ENCODE measurements around the gene BATF3.
"Not testable (repeated sequence)": the region's sequence is repeated elsewhere in the genome, so short reads cannot be mapped to it uniquely, and the experiment has no call there.

BATF3 gene

DNA sequence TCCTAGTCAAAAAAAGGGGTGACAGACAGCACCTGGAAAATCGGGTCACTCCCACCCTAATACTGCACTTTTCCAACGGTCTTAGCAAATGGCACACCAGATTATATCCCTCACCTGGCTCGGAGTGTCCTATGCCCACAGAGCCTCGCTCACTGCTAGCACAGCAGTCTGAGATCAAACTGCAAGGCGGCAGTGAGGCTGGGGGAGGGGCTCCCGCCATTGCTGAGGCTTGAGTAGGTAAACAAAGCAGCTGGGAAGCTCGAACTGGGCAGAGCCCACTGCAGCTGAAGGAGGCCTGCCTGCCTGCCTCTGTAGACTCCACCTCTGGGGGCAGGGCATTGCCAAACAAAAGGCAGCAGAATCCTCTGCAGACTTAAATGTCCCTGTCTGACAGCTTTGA lies 41.4 kb downstream of the BATF3 start:
- DNase-seq (ENCODE audit: low spot score), result not testable (repeated sequence)

DNA sequence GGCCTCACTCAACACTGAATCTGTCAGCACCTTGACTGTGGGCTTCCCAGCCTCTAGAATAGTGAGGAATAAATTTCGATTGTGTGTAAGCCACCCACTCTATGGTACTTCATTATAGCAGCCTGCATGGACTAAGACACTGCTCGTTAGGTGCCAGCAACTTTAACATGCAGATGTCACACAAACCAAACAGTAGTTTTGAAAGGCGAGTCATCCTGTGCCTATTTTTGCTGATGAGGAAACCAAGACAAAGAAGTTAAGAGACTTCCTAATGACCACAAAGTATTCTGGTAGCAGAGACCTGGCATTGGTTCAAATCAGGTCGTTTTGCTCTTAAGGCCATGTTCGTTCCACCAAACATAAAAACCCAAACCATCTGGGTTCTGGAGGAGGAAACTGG lies 42.9 kb downstream of the BATF3 start:
- no peak for DNase-seq (ENCODE audit: low spot score)

DNA sequence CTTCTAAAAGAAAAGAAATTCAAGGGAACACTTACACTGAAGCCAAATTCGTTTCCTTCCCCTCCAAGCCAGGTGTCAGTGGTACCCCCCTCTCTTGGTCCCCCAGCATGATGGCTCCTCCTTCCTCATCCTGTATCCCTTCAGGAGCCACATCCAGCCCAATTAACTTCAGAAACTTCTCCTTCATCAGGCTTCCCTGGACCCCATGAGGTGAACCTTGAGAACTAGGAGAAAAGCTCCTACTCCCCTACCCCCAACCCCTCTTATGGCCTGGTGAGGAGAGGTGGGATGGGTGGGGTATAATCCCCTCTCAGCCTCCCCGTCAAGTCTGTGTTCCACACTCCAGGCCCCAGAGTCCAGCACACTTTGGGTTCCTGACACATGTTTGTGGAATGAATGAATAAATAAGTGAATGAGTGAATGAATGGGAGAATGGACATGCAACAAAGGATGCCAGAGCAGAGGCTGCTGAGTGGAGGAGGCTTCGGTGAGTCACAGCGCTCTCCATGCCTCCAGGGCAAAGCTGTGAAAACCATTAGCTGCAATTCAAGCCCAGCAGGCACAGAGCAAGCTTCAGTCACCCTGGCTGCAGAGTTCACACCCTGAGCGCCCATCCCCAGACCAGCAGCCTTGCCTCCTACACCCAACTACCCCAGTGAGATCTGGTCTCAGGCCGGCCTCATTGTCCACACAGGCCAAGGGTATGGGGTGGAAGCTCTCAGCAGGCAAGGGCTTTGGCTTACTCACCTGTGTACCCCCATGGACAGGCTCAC lies 43.8 kb downstream of the BATF3 start:
- no peak for DNase-seq (ENCODE audit: low spot score)

DNA sequence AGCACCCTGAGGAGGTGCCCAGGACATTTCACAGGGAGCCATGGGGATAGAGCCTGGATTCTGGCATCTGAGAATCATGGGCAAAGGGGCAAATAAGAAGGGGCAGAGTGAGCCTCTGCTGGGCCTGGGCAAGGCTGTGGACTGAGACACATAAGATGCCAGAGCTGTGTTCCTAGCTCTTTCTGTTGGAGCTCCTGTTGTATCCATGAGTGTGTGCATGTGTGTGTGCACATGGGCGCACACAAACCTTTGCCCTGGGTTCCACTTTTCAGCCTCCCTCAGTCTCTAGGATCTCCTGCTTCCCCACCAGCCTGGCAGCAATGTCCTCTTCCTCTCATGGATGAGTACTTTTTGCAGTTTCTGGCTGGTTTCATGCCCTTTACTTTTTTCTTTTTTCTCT lies 47.0 kb downstream of the BATF3 start:
- DNase-seq (ENCODE audit: low spot score), result no peak

DNA sequence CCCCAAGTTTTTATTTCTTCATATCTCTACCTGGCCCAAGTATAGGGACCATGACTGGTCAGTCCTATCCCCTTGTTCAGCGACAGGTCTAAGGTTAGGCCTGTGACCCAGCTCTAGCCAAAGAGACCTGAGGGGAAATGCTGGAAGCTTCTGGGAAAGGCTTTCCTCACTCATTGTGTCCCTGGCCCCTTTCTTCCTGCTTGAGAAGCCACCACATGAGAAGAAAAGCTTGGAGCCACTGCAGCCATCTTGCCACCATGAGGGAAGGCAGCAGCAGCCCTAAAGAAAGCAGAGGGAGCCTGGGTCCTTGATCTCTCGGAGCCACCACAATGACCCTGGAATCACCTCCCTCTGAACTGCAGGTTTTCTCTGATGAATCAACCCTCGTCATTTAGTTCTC lies 47.7 kb downstream of the BATF3 start:
- DNase-seq (ENCODE audit: low spot score), result no peak

DNA sequence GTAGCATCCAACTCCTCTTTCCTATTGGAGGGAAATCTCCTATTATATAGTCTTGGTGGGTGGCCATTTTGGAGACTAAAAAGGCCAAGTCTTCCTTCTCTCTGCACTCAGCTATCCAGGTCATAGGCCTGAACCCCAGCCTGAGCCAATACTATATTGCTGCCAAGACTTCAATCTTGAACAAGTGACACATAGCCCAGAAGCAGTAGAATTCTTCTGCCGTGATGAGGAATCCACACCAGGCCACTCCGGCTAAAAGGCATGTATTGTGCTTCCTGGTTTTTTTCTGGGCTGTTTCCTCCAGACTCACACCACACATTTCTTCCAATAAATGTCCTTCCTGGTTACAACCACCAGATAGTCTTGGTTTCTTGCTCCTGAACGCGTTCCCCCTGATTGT lies 48.1 kb downstream of the BATF3 start:
- no peak for DNase-seq (ENCODE audit: low spot score)

DNA sequence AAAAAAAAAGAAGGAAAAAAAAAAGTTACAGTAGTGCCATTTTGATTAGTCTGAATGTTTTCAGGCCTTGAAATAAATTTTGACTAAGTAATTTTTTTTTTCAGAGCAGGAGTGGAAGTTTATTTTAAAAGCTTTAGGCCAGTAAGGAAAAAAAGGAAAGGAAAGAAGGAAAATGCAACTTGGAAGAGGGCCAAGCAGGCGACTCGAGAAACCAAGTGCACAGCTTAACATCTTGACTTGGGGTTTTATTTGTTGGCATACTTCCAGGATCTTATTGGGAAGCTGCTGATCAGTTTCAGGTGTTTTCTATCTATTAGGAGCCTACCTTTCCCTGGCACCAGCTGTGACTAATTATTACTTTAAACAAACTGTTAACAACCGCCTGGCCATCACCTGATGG lies 49.4 kb downstream of the BATF3 start:
- no peak for DNase-seq (ENCODE audit: low spot score)

DNA sequence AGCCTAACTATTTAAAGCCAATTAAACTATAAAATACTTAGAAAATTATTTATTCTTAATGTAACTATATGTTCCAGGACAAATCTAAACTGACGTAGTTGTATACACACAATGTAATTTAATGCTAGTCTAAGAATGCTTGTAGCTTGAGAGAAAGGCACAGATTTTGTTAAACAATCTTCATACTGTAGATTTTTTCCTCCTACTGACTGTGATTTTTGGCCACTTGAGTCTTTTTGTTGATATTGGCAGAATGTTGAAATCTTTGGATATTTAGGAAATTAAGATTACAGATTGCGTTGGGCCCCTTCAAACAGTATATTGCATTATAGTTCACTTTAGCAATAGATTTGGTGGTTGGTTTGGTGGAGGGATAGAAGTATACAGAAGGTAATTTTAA lies 50.6 kb downstream of the BATF3 start:
- DNase-seq (ENCODE audit: low spot score), result no peak

DNA sequence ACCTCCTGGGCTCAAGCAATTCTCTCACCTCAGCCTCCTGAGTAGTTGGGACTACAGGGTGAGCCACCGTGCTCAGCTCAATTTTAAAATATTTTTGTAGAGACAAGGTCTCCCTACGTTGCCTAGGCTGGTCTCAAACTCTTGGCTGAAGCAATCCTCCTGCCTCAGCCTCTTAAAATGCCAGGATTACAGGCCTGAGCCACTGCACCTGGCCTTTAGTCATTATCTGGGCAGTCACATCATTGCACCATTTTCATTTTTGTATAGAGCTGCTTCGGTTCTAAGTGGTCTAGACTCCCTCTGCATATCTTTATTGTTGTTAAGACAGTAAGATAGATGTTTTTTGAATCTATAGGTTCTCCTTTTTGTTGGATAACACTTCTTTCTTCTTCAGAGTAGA lies 51.2 kb downstream of the BATF3 start:
- DNase-seq (ENCODE audit: low spot score), result no peak

DNA sequence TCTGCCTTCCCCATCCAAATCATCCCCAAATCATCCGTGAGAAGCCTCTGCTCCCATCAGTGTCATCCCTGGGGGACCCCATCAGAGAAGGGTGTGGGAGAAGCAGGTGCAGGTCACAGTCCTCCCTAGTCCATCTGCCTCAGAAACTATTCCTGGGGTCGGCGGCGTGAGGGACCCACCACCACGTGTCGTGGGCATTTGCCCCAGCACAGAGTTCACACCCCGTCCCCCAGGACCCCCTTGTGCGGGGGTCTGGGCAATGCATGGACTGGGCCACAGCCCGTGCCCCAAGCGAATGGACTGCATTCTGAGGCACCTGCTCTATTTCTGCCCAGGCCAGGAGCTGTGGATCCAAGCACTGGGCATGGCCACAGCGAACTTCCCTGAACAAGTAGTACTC lies 52.6 kb downstream of the BATF3 start:
- DNase-seq (ENCODE audit: low spot score), result no peak

DNA sequence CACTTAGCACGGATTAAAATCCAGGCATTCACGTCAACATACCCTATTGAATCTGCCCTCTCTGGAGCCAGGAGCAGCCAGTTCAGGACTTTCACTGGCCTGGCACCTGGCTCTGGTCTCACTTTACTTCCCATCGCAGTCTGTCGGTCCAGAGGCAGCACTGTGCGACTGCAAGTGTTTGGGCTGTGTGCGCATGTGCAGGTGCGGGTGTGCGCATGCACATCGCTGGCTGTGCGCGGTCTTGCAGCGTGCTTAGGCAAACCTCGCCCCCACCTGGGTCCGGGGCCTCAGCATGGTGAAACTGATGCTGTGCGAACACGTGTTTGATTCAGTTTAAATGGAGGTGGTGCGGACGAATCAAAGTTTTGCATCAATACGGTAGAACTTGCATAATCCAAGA lies 53.1 kb downstream of the BATF3 start:
- DNase-seq (ENCODE audit: low spot score), result no peak

DNA sequence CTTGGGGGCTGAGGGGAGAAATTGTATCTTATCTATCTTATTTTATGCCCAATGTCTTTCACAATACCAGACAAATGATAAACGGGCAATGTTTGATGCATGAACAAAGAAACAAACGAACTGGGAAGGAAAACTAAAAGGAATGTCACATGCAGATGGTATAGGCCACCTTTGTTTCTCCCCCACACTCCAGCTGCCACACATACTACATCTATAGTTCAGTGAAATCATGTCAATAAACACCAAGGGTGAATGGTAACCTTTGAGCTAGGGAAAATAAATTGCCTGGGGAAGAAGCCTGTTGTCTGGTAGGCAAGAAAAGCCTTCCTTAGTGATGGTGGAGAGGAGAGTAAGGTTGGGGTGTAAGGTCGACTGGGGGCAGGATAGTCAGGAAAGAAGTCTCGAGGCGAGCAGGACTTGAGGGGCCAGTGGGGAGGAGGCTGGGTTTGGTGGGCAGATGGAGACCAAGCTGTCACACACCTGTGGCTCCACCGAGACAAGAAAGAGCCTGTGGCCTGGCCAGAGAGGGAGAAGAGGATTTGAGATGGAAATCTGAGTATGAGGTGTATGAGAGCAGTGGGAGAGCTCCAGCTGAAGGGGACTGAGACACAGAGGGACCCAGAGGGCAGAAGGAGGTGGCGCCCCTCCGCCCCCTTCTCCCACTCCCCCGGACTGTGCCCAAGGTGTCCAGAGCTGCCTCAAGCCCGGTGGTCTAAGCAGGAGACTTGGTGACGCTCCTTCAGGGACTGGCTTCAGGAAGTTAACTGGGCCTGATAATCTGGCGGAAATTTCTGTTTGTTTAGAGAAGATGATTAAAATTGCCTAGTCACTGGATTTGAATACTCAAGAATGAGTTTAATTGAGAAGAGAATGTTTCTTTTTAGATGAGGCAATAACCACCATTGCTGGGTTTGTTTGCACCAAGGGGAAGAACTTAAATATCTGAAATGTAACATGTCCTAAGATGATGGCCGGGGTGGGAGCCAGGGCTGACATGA lies 53.8 kb downstream of the BATF3 start:
- no peak for DNase-seq (ENCODE audit: low spot score)

DNA sequence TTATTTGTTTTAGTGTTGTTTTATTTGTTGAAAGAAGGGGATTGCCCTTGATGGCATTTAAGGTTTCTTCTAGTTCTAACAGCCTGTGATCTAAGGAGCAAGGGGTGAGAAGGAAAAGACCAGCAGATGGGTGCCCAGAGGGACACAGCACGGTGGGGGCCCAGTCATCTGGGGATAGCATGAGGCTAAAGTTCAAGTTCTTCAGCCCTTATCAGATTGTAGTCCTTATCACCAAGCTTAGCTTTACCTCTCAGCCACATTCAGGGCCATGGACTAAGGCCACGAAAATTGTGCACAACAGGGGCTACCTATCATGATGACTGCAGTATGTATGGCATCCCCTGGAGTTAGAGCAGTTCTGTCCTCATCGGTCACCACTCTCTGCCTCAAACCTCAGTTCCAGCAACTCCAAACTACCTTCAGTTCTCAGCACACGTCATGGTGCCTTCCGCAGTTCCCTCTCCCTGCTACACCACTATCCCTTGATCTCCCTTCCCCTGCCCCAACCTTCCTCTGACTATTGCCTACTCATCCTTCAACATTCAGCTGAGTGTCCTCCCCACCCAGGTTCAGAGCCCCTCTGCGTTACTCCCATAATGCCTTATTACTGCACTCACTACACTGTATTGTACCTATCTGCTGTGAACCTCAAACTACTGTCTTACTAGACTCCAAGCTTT lies 54.6 kb downstream of the BATF3 start:
- DNase-seq (ENCODE audit: low spot score), result no peak

DNA sequence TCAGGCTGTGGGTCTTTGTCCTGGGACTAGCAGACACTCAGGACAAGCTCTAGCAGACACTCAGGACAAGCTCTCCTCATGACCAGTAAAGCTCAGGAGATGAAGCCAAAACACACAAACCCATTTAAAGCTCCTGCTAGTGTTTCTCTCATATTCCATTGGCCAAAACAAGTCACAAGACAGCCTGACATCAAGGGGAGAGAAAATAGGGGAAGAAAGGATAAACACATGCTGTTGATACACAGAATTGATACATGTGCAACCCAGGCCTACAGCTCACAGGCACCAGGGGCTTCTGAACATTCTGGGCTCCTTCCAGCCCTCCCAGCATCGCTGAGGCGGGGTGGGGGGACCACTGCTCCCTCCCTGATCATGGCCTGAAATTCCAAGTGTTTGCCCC lies 55.8 kb downstream of the BATF3 start:
- DNase-seq (ENCODE audit: low spot score), result no peak

DNA sequence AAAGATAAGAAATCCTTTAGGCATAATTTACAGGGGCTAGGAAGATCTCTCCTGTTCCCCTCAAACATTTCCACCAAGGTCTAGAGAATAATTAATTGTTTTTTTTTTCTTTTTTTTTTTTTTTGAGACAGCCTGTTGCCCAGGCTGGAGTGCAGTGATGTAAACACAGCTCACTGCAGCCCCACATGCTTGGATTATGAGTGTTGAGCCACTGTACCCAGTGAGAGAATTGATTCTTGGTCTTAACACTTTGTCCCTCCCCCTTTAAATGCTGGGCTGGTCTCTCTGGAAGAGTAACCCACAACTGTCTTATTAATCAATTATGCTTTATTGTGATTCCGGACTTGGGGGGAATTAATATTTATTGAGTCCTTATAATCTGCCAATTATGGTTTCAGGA lies 57.7 kb downstream of the BATF3 start:
- DNase-seq (ENCODE audit: low spot score), result no peak

DNA sequence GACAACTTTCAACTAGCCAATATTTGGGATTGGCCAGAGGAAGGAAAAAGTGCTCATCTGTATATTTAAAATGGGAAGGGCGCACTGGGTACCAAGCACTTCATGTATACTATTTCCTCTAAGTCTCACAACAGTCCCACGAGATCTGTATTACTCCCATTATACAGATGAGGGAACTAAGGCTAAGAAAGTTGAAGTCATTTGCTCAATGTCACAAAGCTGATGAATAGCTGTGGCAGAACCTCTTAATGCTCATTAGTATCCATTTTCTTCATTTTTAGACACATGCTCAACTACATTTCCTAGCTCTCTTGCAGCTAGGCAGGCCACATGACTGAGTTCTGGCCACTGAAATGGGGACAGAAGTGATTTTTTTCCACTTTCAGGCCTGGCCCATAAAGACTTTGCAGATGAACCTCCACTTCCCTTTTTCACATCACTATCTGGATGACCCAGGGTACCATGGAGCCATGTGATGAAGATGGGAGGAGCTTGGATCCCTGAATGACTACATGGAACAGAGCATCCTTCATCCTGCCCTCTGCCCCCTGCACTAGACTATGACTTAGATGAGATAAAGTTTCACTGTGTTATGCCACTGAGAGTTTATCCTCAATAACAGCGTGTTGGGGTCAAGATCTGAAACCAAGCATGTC lies 59.3 kb downstream of the BATF3 start:
- DNase-seq (ENCODE audit: low spot score), result no peak

DNA sequence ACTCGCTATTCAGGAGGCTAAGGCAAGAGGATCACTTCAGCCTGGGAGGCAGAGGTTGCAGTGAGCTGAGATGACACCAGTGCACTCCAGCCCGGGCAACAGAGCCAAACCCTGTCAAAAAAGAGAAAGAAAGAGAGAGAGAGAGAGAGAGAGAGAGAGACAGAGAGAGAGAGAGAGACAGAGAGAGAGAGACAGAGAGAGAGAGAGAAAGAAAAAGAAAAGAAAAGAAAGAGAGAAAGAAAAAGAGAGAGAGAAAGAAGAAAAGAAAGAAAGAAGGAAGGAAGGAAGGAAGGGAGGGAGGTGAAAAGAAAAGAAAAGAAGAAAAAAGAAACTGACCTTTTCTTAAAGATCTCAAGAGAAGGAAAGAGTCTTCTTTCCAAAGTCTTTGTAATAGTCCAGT lies 60.1 kb downstream of the BATF3 start:
- DNase-seq (ENCODE audit: low spot score), result not testable (repeated sequence)

DNA sequence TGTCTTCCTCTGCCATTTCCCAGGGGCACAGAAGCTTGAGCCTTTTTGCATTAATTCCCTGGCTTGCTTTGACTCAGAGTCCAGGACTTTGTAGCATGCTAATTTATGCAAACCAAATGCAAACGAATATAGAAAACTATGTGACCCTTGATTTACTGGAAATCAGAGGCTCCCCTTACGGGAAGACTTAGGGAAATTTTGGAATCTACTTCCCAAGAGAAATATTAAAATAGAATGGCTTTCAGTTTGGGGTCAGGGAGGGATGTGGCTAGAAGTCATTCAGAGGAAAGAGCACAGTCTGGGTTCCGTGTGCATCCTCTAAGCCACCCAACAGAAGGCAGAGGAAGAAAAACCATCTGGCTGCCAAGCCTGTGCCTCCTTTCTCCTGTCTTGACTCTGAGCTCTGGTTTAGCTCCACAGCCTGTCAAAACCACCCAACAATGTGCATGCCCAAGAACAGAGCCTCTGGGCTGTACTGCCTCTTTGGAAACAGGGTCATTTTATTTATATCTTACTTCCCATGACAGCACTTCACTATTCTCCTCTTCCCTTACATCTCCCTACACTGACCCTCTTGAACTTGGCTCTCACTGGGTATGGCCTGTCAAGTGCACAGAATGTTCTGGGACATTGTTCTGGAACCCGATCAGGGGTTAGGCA lies 61.0 kb downstream of the BATF3 start:
- no peak for DNase-seq (ENCODE audit: low spot score)

DNA sequence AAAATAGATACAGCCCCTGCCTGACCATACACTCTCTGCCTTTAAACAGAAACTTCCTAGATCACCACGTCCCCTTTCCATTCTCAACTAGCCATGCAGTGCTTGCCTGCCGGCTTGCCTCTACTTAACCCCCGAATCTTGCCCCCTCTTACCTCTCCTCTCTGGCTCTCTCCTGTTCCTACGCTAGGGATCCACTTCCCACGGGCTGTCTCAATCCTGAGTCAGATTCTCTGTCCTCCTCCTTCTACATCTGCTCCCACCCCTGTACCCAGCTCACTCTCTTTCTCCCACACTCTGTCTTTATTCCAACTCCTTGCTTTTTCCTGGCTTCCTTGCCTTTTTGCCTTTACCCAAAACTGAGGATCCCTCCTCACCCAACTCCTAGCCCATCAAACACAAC lies 61.7 kb downstream of the BATF3 start:
- DNase-seq (ENCODE audit: low spot score), result no peak
